Choroid plexus epithelial cell (primary cell): Measurements from ENCODE around the gene AP3S2.

Experiments used
- DNase-seq: peaks from one replicate; pipeline ENCODE4 v3.0.0-alpha.2; 2010; ENCODE audit warnings: low read depth
- H3K4me3 ChIP-seq: 2 replicates; pipeline ENCODE4 v1.5.1; 2011; ENCODE audit warnings: low read depth, mild to moderate bottlenecking, control low read depth, low read length, moderate library complexity
- TF ChIP-seq, protein P1 (sequence below): conservative IDR thresholded peaks from 2 replicates; pipeline ENCODE4 v1.5.1; 2011; ENCODE audit warnings: low read depth, mild to moderate bottlenecking, control low read depth, inconsistent platforms, low read length, moderate library complexity

AP3S2 gene

GRCh38 chr15:89852342-89852995 is 41.3 kb downstream of the AP3S2 start:
- no peak overlapping the region for H3K4me3 ChIP-seq
- TF ChIP-seq, protein P1, sequence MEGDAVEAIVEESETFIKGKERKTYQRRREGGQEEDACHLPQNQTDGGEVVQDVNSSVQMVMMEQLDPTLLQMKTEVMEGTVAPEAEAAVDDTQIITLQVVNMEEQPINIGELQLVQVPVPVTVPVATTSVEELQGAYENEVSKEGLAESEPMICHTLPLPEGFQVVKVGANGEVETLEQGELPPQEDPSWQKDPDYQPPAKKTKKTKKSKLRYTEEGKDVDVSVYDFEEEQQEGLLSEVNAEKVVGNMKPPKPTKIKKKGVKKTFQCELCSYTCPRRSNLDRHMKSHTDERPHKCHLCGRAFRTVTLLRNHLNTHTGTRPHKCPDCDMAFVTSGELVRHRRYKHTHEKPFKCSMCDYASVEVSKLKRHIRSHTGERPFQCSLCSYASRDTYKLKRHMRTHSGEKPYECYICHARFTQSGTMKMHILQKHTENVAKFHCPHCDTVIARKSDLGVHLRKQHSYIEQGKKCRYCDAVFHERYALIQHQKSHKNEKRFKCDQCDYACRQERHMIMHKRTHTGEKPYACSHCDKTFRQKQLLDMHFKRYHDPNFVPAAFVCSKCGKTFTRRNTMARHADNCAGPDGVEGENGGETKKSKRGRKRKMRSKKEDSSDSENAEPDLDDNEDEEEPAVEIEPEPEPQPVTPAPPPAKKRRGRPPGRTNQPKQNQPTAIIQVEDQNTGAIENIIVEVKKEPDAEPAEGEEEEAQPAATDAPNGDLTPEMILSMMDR = no peak
- no peak for DNase-seq

DNA sequence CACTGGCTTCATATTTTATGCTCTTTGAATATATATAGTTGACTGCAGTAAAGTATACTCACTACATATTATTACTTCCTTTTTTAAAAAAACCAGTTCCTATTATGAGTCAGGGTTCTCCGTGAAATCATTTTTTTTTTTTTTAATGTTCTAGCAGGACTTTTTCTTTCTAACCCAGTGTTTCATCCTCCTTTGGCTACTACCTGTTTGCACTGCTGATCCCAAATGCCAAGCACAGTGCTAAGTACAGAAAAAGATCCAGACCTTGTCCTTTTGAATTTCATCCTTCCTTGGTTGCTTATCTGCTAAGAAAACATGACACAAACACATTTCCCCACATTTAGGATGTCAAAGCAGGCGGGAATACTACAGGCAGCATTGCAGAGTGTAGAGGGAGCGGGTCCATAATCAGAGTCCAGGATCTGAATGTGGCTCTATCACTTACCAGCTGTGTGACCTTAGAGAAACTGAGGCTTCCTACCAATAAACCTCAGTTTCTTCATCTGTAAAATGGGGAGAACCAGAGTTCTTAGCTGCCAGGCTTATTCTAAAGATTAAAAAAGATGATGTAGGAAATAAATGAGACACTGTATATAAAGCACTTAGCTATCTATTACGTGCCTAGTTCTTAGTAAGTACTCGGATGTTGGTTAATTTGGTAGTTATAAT is 42.0 kb downstream of the AP3S2 start:
- no peak overlapping the region for H3K4me3 ChIP-seq
- TF ChIP-seq, protein P1 = no peak
- no peak for DNase-seq

DNA sequence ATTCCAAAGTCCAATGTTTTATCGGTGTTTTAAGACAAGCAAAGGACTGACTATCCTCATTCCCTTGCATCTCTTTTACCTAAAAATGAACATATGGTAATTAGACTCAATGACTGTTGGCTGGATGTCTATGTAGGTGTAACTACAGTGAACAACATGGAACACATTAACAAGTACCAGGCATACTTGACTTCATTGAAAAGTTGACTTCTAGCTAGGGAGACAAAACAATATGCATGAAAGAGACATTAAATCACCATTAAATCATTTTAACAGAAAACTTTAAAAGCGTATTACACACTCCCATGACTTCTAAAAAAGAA is 44.9 kb downstream of the AP3S2 start:
- TF ChIP-seq, protein P1 = no peak
- no peak for DNase-seq
- H3K4me3 ChIP-seq = no peak overlapping the region

GRCh38 chr15:89847101-89847500 is 46.7 kb downstream of the AP3S2 start:
- TF ChIP-seq, protein P1 = no peak
- H3K4me3 ChIP-seq = no peak overlapping the region
- DNase-seq = no peak

- peak; percentile 97 for DNase-seq
- no peak overlapping the region for H3K4me3 ChIP-seq
- TF ChIP-seq, protein P1 = no peak
These were observed 48.4 kb downstream of the AP3S2 start for GRCh38 chr15:89845305-89845893.

DNA sequence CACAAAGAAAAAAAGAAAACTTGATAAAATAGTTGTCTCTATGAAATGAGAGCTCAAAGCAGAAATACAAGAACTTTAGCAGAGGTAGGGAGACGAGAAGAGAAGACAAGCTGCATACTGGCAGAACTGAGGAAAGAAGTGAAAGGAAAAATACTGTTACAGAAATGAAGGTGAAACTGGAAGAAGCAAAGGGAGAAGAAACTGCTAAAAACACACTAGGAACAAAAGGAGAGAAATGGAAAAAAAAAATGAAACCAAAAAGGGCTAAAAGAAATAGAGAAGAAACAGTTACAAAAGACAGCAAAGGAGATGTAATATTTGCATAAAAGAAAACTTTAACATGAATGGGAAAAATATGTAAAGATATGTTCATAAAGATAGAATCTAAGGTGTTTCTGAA is 51.8 kb downstream of the AP3S2 start:
- TF ChIP-seq, protein P1 = no peak
- DNase-seq = no peak
- H3K4me3 ChIP-seq = no peak overlapping the region
